Measurements from ENCODE around the gene RBPMS2.

RBPMS2 gene

GRCh38 chr15:64781299-64781698, 5.9 kb upstream of the RBPMS2 start:
- no peak for DNase-seq

GRCh38 chr15:64780600-64781156, 5.3 kb upstream of the RBPMS2 start:
- DNase-seq: no peak

GRCh38 chr15:64779630-64780029, 4.2 kb upstream of the RBPMS2 start:
- no peak for DNase-seq

GRCh38 chr15:64779024-64779423, 3.6 kb upstream of the RBPMS2 start:
- DNase-seq: no peak

DNA sequence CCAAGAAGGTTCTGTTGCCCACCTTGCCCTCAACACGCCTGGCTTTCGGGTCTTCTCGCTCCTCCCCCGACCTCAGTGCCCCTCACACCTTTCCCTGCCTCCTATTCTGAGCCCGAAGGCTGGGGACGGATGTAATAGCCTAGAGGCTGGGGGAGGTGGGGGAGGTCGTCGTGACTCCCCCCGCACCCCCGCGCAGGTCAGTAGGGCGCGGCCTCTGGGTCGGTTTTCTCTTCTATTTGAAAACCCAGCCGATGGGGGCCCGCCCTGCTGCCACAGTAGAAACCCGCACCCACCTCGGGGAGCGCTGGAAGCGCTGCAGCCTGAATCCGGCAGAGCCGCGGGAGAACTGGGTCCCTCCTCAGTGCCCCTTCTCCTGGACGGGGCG, 1.0 kb upstream of the RBPMS2 start:
- DNase-seq: no peak

DNA sequence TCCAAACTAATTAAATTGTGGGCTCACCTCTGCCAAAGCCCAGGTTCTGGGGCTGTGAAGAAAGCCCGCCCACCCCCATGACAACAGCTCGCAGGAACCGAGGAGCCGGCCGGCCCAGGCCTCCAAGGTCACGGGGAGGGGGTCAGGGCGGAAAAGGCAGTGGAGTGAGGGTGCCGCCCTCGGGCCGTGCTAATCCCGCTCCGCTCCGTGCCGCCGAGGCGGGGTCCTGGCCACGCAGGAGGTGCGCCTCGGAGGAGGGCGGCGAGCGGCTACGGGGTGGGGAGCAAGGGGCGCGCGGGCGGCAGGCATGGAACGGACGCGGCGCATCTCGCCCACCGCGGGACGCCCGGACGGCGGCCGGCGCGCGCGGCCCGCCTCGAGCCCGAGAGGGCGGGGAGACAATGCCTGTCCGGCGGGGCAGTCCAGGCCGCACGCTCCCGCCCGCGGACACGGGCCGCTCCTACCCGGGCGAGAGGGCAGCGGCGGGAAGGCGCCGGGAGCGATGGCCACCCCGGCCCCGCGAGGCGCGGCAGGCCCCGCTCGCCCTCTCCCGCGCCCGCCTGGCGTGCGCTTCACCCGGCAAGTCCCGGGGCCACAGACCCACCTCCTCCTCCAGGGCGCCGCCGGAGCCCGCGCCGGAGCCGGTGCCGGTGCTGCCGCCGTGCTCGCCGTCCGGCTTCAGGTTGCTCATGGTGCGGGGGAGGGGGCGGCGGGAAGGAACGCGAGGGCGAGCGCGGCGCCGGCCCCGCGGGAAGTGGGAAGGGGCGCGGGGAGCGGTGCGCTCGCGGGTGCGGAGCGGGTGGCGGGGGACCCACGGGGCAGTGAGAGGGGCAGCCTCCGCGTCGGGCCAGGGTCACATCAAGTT, 528 bp downstream of the RBPMS2 start:
- no peak for DNase-seq

DNA sequence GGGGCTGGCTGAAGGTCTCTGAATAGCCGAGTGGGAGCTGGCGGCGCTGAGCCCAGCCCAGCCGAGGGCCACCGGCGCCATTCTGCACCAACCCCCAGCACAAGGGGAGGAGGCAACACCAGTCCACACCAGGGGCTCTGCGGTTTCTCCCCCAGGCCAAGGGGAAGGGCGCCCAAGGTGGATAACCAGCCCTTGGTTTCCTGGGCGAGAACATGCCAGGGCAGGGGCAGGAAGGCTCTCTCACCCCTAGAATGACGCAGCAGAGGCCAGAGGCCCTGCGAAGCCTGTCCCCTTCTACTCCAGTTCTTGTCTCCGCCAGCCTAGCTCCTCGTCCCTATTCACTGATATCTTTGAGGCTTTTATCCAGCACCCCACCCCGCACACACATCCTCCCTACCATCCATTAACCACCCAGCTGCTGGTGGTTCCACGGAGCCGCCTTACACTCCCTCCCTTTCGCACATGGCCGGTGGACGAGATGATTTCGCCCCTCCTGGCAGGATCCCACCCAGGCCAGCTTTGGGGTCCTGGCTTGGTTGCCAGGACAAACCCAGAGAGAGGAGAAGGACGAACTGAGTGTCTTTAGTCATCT, 1.3 kb downstream of the RBPMS2 start:
- no peak for DNase-seq

- DNase-seq: no peak
These were observed 1.8 kb downstream of the RBPMS2 start for GRCh38 chr15:64773606-64774005.

DNA sequence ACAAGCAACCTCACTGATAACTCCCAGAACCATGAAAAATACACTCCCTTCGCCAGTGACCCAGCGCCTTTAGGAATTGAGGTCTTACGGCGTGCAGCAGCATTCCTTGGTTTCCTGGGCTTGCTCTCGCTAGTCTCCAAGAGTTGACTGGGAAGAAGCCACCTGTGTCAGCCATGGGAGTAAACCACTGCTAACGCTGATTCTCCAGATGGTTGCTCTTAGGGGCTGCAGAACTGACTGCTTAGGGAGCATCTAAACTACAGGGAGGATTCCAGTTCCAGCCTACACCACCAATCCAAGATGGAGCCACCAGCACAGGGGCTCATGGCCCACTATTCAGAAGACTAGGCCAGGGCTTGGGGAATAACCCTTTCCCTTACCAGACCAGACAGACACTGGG, 2.4 kb downstream of the RBPMS2 start:
- no peak for DNase-seq

GRCh38 chr15:64772488-64772887, 2.9 kb downstream of the RBPMS2 start:
- DNase-seq: no peak

DNA sequence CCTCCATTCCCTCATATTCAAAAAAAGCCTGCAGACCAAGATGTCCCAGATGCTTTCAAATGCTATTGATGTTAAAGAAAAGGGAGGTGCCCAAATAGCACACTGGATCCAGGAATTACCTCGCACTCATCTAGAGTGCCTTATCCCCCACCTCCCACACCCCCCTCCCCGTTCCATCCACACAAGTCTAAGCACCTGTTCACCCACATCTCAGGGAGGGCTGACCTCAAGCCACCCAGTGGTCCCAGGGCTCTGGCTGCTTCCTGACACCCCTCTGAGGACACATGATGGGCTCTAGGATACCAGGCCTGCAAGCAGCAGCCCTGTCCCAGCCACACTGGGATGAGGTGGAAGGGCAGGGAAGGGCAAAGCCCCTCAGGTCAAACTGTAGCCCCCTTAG, 4.8 kb downstream of the RBPMS2 start:
- DNase-seq: no peak

DNA sequence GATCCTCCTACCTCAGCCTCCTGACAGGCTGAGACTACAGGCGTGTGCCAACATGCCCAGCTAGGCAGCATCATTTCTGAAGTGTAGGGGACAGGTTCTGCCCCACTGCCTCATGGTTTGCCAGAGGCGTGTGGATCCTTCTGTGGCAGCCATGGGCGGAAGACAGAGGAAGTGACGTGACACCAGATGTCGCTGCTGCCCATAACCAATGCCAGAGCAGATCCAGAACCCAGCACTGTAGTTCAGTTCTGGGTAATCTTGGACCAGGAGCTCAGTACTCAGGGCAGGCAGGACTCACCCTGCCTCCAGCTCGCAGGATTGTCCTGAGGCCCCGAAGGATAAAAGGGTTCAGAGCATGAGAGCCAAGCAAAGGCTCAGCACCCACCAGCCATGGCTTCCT, 8.2 kb downstream of the RBPMS2 start:
- no peak for DNase-seq

GRCh38 chr15:64766058-64766457, 9.3 kb downstream of the RBPMS2 start:
- no peak for DNase-seq

GRCh38 chr15:64763874-64764273, 11.5 kb downstream of the RBPMS2 start:
- DNase-seq: no peak

GRCh38 chr15:64763462-64763861, 11.9 kb downstream of the RBPMS2 start:
- DNase-seq: no peak

GRCh38 chr15:64763021-64763420, 12.4 kb downstream of the RBPMS2 start:
- DNase-seq: no peak

DNA sequence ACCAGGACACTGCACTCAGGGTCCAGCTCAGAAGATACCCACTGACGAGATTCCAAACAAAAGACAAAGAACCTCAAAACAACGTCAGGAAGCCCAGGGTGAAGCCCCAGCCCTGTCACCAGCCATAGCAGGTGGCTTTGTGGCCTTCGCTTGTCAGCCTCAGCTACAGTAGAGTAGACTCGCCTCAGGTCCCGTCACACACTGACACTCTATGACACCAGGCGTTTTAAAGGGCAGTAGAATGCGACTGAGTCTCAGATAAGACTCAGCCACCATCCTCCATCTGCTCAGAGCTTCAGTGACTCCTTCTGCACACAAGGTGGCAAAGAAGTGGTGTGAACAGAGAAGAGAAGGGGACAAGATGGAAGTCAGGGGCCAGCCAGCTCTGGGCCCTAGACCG, 12.8 kb downstream of the RBPMS2 start:
- no peak for DNase-seq

DNA sequence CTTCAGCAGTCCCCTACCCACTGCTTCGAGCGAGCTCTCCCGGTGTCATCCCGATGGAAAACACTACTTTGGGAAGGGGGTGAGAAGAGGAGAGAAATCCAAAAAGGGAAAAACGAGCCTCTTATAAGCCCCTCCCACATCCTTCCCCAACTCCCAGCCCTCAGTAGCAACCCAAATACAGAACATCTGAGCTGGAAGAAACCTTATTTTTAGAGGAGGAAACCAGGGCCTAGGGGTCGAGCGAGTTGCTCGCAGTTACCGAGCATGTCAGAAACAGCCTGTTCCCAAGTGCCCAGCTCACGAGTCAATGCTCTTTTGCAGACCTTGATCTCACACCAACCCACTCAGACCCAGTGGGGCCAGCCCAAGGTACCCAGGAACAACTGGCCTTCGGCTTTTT, 14.2 kb downstream of the RBPMS2 start:
- DNase-seq: no peak

DNA sequence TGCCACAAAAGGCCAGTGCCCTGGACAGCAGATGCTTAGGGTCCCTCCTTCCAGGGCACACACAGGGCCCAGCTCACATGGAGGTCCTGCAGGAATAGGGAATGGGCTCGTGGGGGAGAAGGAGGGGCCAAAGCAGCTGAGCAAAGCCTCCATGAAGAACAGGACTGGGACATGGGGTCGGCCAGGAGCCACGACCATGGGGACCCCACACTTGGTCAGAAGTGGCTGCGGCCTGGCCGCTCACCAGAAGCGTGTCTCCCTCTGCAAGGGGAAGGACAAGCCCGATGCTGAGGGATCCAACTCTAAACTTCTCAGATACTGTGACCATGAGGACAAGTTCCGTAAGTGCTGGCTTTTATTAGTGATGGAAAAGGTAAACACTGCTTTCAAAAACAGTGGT, 15.3 kb downstream of the RBPMS2 start:
- no peak for DNase-seq

DNA sequence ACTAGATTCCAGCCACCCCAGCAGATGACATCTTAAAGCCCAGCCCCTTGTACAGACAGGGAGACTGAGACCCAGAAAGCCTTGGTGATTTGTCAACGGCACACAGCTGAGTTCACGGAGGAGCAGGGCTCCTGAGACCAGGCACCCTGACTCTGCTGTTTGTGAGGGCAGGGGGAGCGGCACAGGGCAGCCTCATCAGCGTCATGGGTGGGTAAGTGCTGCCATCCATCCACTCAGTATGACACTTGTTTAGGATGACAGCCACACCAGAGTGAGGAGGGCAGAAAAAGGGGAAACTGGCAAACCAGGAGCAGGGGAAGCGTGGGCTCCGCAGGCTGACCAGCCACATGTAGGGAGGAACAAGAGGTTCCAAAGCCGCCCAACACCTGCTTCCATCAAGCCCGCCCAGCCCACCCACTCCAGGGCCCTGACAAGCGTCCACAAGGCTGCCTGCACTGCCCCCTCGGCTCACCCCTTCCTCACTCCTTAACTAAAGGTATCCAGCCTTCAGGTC, 19.9 kb downstream of the RBPMS2 start:
- DNase-seq: no peak

DNA sequence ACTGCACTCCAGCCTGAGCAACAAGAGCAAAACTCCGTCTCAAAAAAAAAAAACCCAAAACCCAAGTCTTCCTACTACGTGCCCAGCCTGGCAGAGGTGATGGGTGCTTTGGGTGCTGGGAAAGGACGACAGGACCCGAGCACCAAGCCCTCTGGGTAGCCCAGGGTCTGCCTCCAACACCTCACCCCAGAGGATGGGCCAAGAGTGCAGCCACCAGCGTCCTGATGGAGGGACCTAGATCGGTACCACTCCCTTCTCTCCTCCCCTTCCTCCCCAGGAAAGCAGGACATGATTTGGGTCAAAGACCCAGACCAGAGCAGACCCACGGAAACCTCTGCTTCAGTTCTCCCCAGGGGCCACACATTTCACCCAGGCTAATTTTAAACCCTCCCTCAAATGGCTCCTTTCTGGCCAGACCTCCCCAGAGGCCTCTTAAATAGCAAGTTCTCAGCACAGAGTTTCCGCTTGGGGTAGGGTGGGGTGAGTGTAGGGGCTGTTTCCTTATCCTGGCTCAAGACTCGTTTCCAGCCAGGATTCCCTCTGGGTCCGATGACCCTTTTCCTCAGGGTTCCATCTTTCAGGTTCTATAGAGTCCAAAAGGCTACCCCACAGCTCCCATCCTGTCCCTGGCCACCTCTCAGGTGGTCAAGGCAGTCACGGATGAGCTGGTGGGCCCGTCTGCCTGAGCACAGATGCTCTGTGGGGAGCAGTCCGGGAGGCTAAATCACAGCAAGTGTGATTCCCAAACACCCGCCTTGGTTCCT, 20.5 kb downstream of the RBPMS2 start:
- no peak for DNase-seq

DNA sequence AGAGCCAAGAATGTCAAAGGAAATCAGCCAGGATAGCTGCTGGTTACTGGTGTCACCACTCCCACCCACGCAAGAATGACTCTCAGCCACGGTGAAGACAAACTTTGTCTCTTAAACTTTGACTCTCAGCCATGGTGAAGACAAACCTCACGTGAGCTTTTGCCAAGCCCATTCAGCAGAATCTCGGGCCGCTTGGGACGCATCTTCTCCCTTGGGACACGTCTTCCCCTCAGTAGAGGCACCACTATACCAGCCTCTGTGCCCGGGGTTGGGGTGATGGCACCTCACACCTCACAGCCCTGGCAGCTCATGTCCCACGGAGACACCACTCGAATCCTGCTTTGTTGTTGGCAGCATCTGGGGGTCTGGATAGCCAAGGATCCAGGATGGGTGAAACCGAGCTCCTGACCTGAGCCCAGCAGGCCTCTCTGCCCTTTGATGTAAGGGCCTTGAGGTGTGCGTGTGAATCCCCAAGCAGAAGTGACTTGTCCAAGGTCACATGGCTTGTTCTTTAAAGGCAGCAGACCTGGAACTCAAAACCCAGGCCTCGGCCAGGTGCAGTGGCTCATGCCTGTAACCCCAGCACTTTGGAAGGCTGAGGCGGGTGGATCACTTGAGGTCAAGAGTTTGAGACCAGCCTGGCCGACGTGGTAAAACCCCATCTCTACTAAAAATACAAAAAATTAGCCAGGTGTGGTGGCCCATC, 21.8 kb downstream of the RBPMS2 start:
- DNase-seq: no peak

DNA sequence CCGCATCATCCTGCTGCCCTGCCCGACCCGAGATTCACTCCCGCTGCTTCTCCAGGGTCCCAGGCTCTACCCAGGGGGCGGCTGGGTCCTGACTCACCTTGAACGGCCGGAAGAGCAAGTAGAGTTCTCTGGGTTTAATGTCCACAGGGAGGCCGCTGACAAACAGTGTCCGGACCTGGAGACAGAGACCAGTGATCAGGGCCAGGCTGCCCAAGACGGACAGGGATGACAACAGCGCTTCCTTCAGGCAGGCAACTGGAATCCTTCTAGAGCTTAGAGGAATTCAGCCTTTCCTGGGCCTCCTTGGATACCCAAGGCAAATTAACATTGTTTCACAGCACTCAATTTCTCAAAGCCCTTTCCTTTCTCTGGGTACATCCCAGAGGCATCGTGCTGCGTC, 23.9 kb downstream of the RBPMS2 start:
- no peak for DNase-seq

All from fibroblast of skin of right biceps (primary cell).